ENCODE data around the gene SPAG16. TPM values are rescaled to one million over a fixed set of nuclear protein-coding genes. Genes with fewer than 3 reads are reported as not detected.

SPAG16 gene
- total and polyA plus RNA-seq, 2 of the 13 experiments (the other 11 are each of a cell fraction or from before 2014, with no cell fraction given) = 9.6 to 26.5 TPM

- TF ChIP-seq MAFG (CRISPR knock-in tag; IDR thresholded peaks at IDR 0.05) = peak; percentile 96
- TF ChIP-seq NFE2 (CRISPR knock-in tag; IDR thresholded peaks at IDR 0.05) = peak; percentile 99
- peak; percentile 78 for TF ChIP-seq CTCF (CRISPR knock-in tag; IDR thresholded peaks at IDR 0.05)
- peak; percentile 99 for TF ChIP-seq MAFF (IDR thresholded peaks at IDR 0.05; ENCODE audit: low read depth, low read length)
- TF ChIP-seq MIXL1 (CRISPR knock-in tag; IDR thresholded peaks at IDR 0.05) = 0 out of 2 replicates have a peak, but pooled peaks have one; percentile 22
- TF ChIP-seq SMC3 (IDR thresholded peaks at IDR 0.05; ENCODE audit: low read length) = peak; percentile 63
- peak; percentile 86 for TF ChIP-seq STAG1 (CRISPR knock-in tag; IDR thresholded peaks at IDR 0.05)
Observed at GRCh38 chr2:213251618-213252017, 32.6 kb upstream of the SPAG16 start (continued).

- H3K36me3 ChIP-seq (replicated peaks in 1 of 2; ENCODE audit: control insufficient read depth in 1 of 2, insufficient read depth in 2 of 2, low read length in 2 of 2) = no peaks in the 10 kb centered on the region
- no peak overlapping the region for H3K4me3 ChIP-seq (replicated peaks in 1 of 3; ENCODE audit: insufficient read depth in 1 of 3, low read depth in 2 of 3, low read length in 3 of 3)
- POLR2A ChIA-PET = interaction anchor here (1.5 kb wide), 1 partner anchor 32 kb away, joined by 3 read pairs; the partner anchor contains the start of gene SPAG16
- H2AFZ ChIP-seq (ENCODE audit: low read length) = peak overlapping the region; percentile 12
- TF ChIP-seq SPEN (CRISPR knock-in tag; IDR thresholded peaks at IDR 0.05; ENCODE audit: low read depth) (no peak), MAFK (conservative IDR thresholded peaks at IDR 0.05 in 1 of 2, IDR thresholded peaks at IDR 0.05 in 1 of 2; ENCODE audit: low read length in 2 of 2) (peak in 1 of 2 experiments; percentile 16; a peak in 1 of 4 replicates), TERF1 (CRISPR knock-in tag; IDR thresholded peaks at IDR 0.05) (no peak)
- TF ChIP-seq, protein P1, sequence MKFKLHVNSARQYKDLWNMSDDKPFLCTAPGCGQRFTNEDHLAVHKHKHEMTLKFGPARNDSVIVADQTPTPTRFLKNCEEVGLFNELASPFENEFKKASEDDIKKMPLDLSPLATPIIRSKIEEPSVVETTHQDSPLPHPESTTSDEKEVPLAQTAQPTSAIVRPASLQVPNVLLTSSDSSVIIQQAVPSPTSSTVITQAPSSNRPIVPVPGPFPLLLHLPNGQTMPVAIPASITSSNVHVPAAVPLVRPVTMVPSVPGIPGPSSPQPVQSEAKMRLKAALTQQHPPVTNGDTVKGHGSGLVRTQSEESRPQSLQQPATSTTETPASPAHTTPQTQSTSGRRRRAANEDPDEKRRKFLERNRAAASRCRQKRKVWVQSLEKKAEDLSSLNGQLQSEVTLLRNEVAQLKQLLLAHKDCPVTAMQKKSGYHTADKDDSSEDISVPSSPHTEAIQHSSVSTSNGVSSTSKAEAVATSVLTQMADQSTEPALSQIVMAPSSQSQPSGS (CRISPR knock-in tag; IDR thresholded peaks at IDR 0.05) = no peak
- no peak for FAIRE-seq
- no peak overlapping the region for H3K27ac ChIP-seq (ENCODE audit: extremely low read length, insufficient read depth, low read length)
- H4K20me1 ChIP-seq (ENCODE audit: insufficient read depth, low read length) = no peaks in the 10 kb centered on the region
- no peak for DNase-seq (ENCODE audit: low spot score)
- CTCF ChIA-PET (ENCODE audit: low intra/inter-chr PET ratio, low total read pairs) = interaction anchor here (1.5 to 3.1 kb wide), 3 partner anchors 678 to 682 kb away, joined by 4 to 27 read pairs (median 6); no protein-coding TSS in a partner anchor
- ATAC-seq = no peak
- H3K4me1 ChIP-seq (ENCODE audit: insufficient read depth, low read length) = peaks cover 24% of the 10 kb centered on the region
- H3K9me3 ChIP-seq (ENCODE audit: low read length) = no peaks in the 10 kb centered on the region
- in situ Hi-C loops (cut with HindIII; ENCODE audit: extremely low pct_ligation_motif_present, low pct_unique_long_range_greater_than_20kb) = loop anchor here (5.0 to 25.0 kb wide), 2 partner anchors 685 to 1760 kb away; no protein-coding TSS in a partner anchor
- 78% methylated on average over 1 of the region's 1 CpG for WGBS (ENCODE audit: low lambda C conversion rate)
- no peak overlapping the region for H3K4me2 ChIP-seq (ENCODE audit: low read depth, low read length)
- H3K9ac ChIP-seq (ENCODE audit: insufficient read depth, low read depth, low read length) = no peak overlapping the region
- H3K27me3 ChIP-seq (ENCODE audit: control insufficient read depth in 1 of 2, insufficient read depth in 2 of 2, low read length in 2 of 2) = no peaks in the 10 kb centered on the region
- BruUV-seq (replicated peaks) = no TSS peak
- H3K79me2 ChIP-seq (ENCODE audit: insufficient read depth, low read length) = no peaks in the 10 kb centered on the region
- intact Hi-C loops (cut with micrococcal nuclease; ENCODE audit: unreplicated experiment) = loop anchor here (5.0 kb wide), 2 partner anchors 555 to 1060 kb away; no protein-coding TSS in a partner anchor
Observed at GRCh38 chr2:213252206-213252605, 32.1 kb upstream of the SPAG16 start.
